SK-N-SH treated with all-trans-retinoic acid at 6 μM for 48 hours (cell line): ENCODE results near the gene LGALS1.

Source experiments
- CREB5 ChIP-seq: fragments of 250-450 bp; sonication (Bioruptor Pico); IDR thresholded peaks from 2 replicates; pipeline ENCODE4 v1.5.1; 2020; ENCODE audit warnings: low read depth, mild to moderate bottlenecking, moderate library complexity
- CSDC2 ChIP-seq: fragments of 250-450 bp; sonication (Bioruptor Pico); IDR thresholded peaks from 2 replicates; pipeline ENCODE4 v1.5.0; 2020; ENCODE audit warnings: mild to moderate bottlenecking, moderate library complexity
- ESRRG ChIP-seq: fragments of 250-450 bp; sonication (Bioruptor Pico); IDR thresholded peaks from 2 replicates; pipeline ENCODE4 v1.6.1; 2021; ENCODE audit warnings: mild to moderate bottlenecking
- RARB ChIP-seq: fragments of 250-450 bp; sonication (Bioruptor Pico); IDR thresholded peaks from 2 replicates; pipeline ENCODE4 v1.8.0; 2021; ENCODE audit warnings: mild to moderate bottlenecking, moderate library complexity
- TCF4 ChIP-seq: fragments of 250-450 bp; sonication (Bioruptor Pico); IDR thresholded peaks from 2 replicates; pipeline ENCODE4 v1.8.0; 2021; ENCODE audit warnings: mild to moderate bottlenecking, moderate library complexity, borderline replicate concordance

- no peak for TF ChIP-seq CSDC2 (CRISPR knock-in tag)
- no peak for TF ChIP-seq TCF4
- no peak for TF ChIP-seq CREB5 (CRISPR knock-in tag)
- no peak for TF ChIP-seq ESRRG (CRISPR knock-in tag)
- no peak for TF ChIP-seq RARB
These were observed 50.3 kb downstream of the LGALS1 start for GRCh38 chr22:37725551-37726240.
